B cell (primary cell): Measurements from ENCODE around the gene ECHDC3. TPM values are rescaled to one million over a fixed set of nuclear protein-coding genes. Genes with fewer than 3 reads are reported as not detected.
A peak's percentile ranks its signal among the peaks of the same experiment; 100 is the strongest.

Experiments used
- ATAC-seq: fragments of 200-7000 bp; cut with Tn5 transposase; one replicate; pipeline ENCODE4 v1.10.0; 2021; ENCODE audit warnings: low read depth, mild to moderate bottlenecking, moderate number of reproducible peaks, moderate library complexity
- CTCF ChIA-PET: fragments of 350-600 bp; sonication (Branson Sonifier 250); formaldehyde crosslinking; loops from one replicate; lab custom pipeline; 2021; ENCODE audit warnings: antibody characterized with exemption, inconsistent platforms; lab: Charles Lee
- POLR2A ChIA-PET: fragments of 350-600 bp; sonication (Branson Sonifier 250); formaldehyde crosslinking; loops from one replicate; lab custom pipeline; 2021; ENCODE audit warnings: antibody characterized with exemption; lab: Charles Lee
- DNase-seq: peaks from one replicate; pipeline ENCODE4 v3.0.0; 2013
- H2AFZ ChIP-seq: 2 replicates; pipeline ENCODE4 v1.6.1; 2012; ENCODE audit warnings: mild to moderate bottlenecking, low read depth, low read length; ENCODE audit not compliant: insufficient read depth, poor library complexity, severe bottlenecking
- H3K27ac ChIP-seq, 2 donors: 1 replicate in 1 of 2; 2 replicates in 1 of 2; pipeline ENCODE4 v1.5.1; 2012 to 2013; ENCODE audit warnings: low read length in 2 of 2, mild to moderate bottlenecking in 2 of 2, moderate library complexity in 1 of 2
- H3K27me3 ChIP-seq, 4 experiments: fragments of 200-600 bp in 1 of 4; sonication (generic) in 1 of 4; replicated peaks in 1 of 4; 1 replicate in 2 of 4; 2 replicates in 2 of 4; pipeline versions ENCODE4 v1.6.1 to v1.7.0; 2013 to 2016; ENCODE audit warnings: low read length in 3 of 4, mild to moderate bottlenecking in 2 of 4, mixed read lengths in 1 of 4, moderate library complexity in 1 of 4; ENCODE audit not compliant: insufficient read depth in 4 of 4, control insufficient read depth in 3 of 4; ENCODE audit errors: control extremely low read depth in 1 of 4
- H3K36me3 ChIP-seq, 2 experiments: replicated peaks in 1 of 2; 1 replicate in 1 of 2; 2 replicates in 1 of 2; pipeline versions ENCODE4 v1.6.1 to v1.7.1; 2013; ENCODE audit warnings: low read length in 1 of 2; ENCODE audit not compliant: insufficient read depth in 2 of 2, control insufficient read depth in 1 of 2; ENCODE audit errors: control extremely low read depth in 1 of 2, extremely low read depth in 1 of 2
- H3K4me1 ChIP-seq, 2 donors: fragments of 200-600 bp in 1 of 2; sonication (generic) in 1 of 2; 1 replicate in 1 of 2; 2 replicates in 1 of 2; pipeline versions ENCODE4 v1.5.1 to v1.6.1; 2013 to 2017; ENCODE audit warnings: low read length in 2 of 2; ENCODE audit not compliant: control insufficient read depth in 2 of 2, insufficient read depth in 2 of 2
- H3K4me2 ChIP-seq: replicated peaks from 2 replicates; pipeline ENCODE3; 2012; ENCODE audit warnings: mild to moderate bottlenecking, low read depth, low read length; ENCODE audit not compliant: poor library complexity, severe bottlenecking
- H3K4me3 ChIP-seq, 5 experiments: fragments of 200-600 bp in 1 of 5; sonication (generic) in 1 of 5; 1 replicate in 3 of 5; 2 replicates in 2 of 5; pipeline versions ENCODE4 v1.5.1 to v1.7.0; 2011 to 2016; ENCODE audit warnings: low read length in 4 of 5, mild to moderate bottlenecking in 4 of 5, low read depth in 2 of 5, control low read depth in 1 of 5, moderate library complexity in 1 of 5; ENCODE audit not compliant: insufficient read depth in 1 of 5; ENCODE audit errors: control extremely low read depth in 1 of 5, extremely low read depth in 1 of 5
- H3K79me2 ChIP-seq: fragments of 200-600 bp; sonication (generic); one replicate; pipeline ENCODE4 v1.6.0; 2016; ENCODE audit warnings: low read length; ENCODE audit not compliant: control insufficient read depth, insufficient read depth
- H3K9ac ChIP-seq: fragments of 200-600 bp; sonication (generic); 2 replicates; pipeline ENCODE4 v1.6.1; 2017; ENCODE audit warnings: mild to moderate bottlenecking, low read length, moderate library complexity
- H3K9me3 ChIP-seq, 3 donors: one replicate each; pipeline versions ENCODE4 v1.6.1 to v1.7.1; 2013; ENCODE audit warnings: low read length in 2 of 3; ENCODE audit not compliant: control insufficient read depth in 2 of 3, insufficient read depth in 1 of 3; ENCODE audit errors: control extremely low read depth in 1 of 3
- H4K20me1 ChIP-seq: 2 replicates; pipeline ENCODE4 v1.6.0; 2012; ENCODE audit warnings: mild to moderate bottlenecking, low read length; ENCODE audit not compliant: insufficient read depth, control insufficient read depth, poor library complexity, severe bottlenecking
- H3K27ac Mint-ChIP-seq: one replicate; pipeline ENCODE4 v1.8.0; 2021; ENCODE audit warnings: mixed read lengths
- H3K27me3 Mint-ChIP-seq: one replicate; pipeline ENCODE4 v1.8.0; 2021; ENCODE audit warnings: mixed read lengths
- H3K4me1 Mint-ChIP-seq: one replicate; pipeline ENCODE4 v1.8.0; 2021; ENCODE audit warnings: mixed read lengths
- H3K4me3 Mint-ChIP-seq: one replicate; pipeline ENCODE4 v1.8.0; 2021; ENCODE audit warnings: mixed read lengths
- H3K9me3 Mint-ChIP-seq: one replicate; pipeline ENCODE4 v1.8.0; 2022; ENCODE audit warnings: mixed read lengths; ENCODE audit not compliant: insufficient read depth
- CTCF ChIP-seq: fragments of 200-600 bp; IDR thresholded peaks from one replicate; pipeline ENCODE4 v1.8.0; 2022; ENCODE audit warnings: antibody characterized with exemption, mild to moderate bottlenecking
- EZH2 ChIP-seq: IDR thresholded peaks from 2 replicates; pipeline ENCODE4 v1.6.1; 2012; ENCODE audit warnings: borderline replicate concordance, low read depth, mild to moderate bottlenecking, moderate library complexity, low read length; ENCODE audit not compliant: insufficient read depth, poor library complexity, severe bottlenecking
- WGBS: methylation state at CpG from one replicate; pipeline ENCODE4 v1.1.5; 2013; ENCODE audit warnings: missing lambda C conversion rate; ENCODE audit not compliant: insufficient coverage; 5-methylcytosine and 5-hydroxymethylcytosine counted together
- intact Hi-C: fragments of 100-400 bp; cut with micrococcal nuclease; formaldehyde crosslinking; loops from one replicate; pipeline ENCODE4 v1.10.0; 2022
- polyA plus RNA-seq: library from polyadenylated mRNA; depleted of rRNA; stranded (reverse); fragments of >200 nt; gene quantifications from 2 replicates; pipeline ENCODE4 v1.2.3, GENCODE V29; 2012
- total RNA-seq, 2 donors: library from RNA; stranded (reverse); fragments of 120-200 nt in 1 of 2; gene quantifications; 1 replicate in 1 of 2; 2 replicates in 1 of 2; pipeline versions ENCODE4 v1.2.3 to v1.2.4, GENCODE V29; 2013 to 2022

ECHDC3 gene
- total and polyA plus RNA-seq, 2 donors (not counting 1 experiment from before 2014, with no cell fraction given): 3.9 to 9.6 TPM

- H3K9me3 Mint-ChIP-seq: peaks cover 2% of the 10 kb centered on the region
Measured at GRCh38 chr10:11715815-11716494, 26.2 kb upstream of the ECHDC3 start.

More at GRCh38 chr10:11715815-11716494, 26.2 kb upstream of the ECHDC3 start:
- Histone ChIP-seq H3K4me2 (no peak overlapping the region), H3K4me3 (no peak overlapping the region), H3K36me3 (no peaks in the 10 kb centered on the region), H3K79me2 (no peaks in the 10 kb centered on the region), H3K27me3 (no peaks in the 10 kb centered on the region), H4K20me1 (no peaks in the 10 kb centered on the region), H3K27ac (no peak overlapping the region), H3K4me1 (peaks cover 46 to 68% of the 10 kb centered on the region in 2 donors), H3K9me3 (peaks cover 0 to 9% (median 4%) of the 10 kb centered on the region in 3 donors), H2AFZ (no peak overlapping the region), H3K9ac (no peak overlapping the region)
- TF ChIP-seq CTCF: no peak
- no peak for TF ChIP-seq EZH2
- Mint-ChIP-seq H3K4me3 (no peak overlapping the region), H3K27ac (peak overlapping the region; percentile 67), H3K4me1 (peaks cover 63% of the 10 kb centered on the region), H3K27me3 (no peaks in the 10 kb centered on the region)
- no peak for DNase-seq
- 98% methylated on average over 11 of the region's 13 CpGs for WGBS
- ATAC-seq: no peak
- POLR2A ChIA-PET: interaction anchor here (0.8 to 1.0 kb wide), 2 partner anchors 30 to 106 kb away, joined by 3 to 4 read pairs; no protein-coding TSS in a partner anchor
- CTCF ChIA-PET: interaction anchor here (1.2 to 2.3 kb wide), 2 partner anchors 9 to 30 kb away, joined by 7 to 10 read pairs; no protein-coding TSS in a partner anchor
- intact Hi-C loops: loop anchor here (5.0 kb wide), 1 partner anchor 54 kb away; no protein-coding TSS in a partner anchor
